SJCRH30 (cell line): Measurements from ENCODE around the gene CTAG1B. TPM values are rescaled to one million over a fixed set of nuclear protein-coding genes. Genes with fewer than 3 reads are reported as not detected.
"Not testable (repeated sequence)": the region's sequence is repeated elsewhere in the genome, so short reads cannot be mapped to it uniquely, and the experiment has no call there.

ENCODE experiments used
- DNase-seq, 2 experiments: peaks; one replicate each; pipeline ENCODE4 v3.0.0-alpha.2; 2015 to 2020
- H3K27ac ChIP-seq: fragments of 250-450 bp; sonication (Bioruptor Pico); 2 replicates; pipeline ENCODE4 v1.5.1; 2020; ENCODE audit warnings: mild to moderate bottlenecking, moderate library complexity
- H3K27me3 ChIP-seq: fragments of 250-450 bp; sonication (Bioruptor Pico); 2 replicates; pipeline ENCODE4 v1.5.1; 2020; ENCODE audit warnings: mild to moderate bottlenecking, moderate library complexity
- H3K36me3 ChIP-seq: fragments of 250-450 bp; sonication (Bioruptor Pico); 2 replicates; pipeline ENCODE4 v1.5.1; 2020; ENCODE audit warnings: mild to moderate bottlenecking, moderate library complexity
- H3K4me1 ChIP-seq: fragments of 250-450 bp; sonication (Bioruptor Pico); 2 replicates; pipeline ENCODE4 v1.5.1; 2020; ENCODE audit warnings: mild to moderate bottlenecking, moderate library complexity
- H3K4me3 ChIP-seq: fragments of 250-450 bp; sonication (Bioruptor Pico); 2 replicates; pipeline ENCODE4 v1.5.1; 2020; ENCODE audit warnings: mild to moderate bottlenecking, moderate library complexity
- H3K9me3 ChIP-seq: fragments of 250-450 bp; sonication (Bioruptor Pico); replicated peaks from 2 replicates; pipeline ENCODE4 v1.5.1; 2020; ENCODE audit warnings: mild to moderate bottlenecking, moderate library complexity
- total RNA-seq: library from RNA; depleted of rRNA; stranded (reverse); fragments of >200 nt; shearing (Covaris generic); gene quantifications from 2 replicates; pipeline ENCODE4 v1.2.3, GENCODE V29; 2014; rRNA removed

The CTAG1B gene
- total RNA-seq: not detected in 2 replicates

DNA sequence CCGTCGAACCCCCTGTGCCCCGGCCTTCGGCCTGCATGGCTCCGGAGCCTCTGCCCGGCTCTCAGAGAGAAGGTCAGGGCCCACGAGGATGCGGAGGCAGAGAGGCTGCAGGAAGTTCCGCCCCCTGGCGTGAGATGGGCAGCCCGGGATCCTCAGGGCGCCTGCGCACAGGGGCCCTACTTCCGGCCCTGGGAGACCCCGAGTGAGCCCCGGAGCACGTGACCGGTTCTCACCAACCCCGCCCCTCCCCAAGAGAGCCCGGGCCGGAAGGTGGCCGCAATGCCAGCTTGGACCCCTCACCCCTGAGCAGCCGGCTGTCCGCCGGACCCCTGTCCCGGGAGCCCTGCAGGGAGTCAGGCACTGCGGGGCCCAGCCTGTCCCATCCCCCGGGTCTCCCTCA lies at the start of gene CTAG1B:
CTAG1B (minus strand) TSS at position 101 of the 400 bp plus-strand sequence; CDS start at position 37, 64 bp downstream.
- not testable (repeated sequence) for H3K36me3 ChIP-seq, H3K9me3 ChIP-seq, H3K4me3 ChIP-seq, H3K27me3 ChIP-seq, DNase-seq, H3K4me1 ChIP-seq, H3K27ac ChIP-seq

- Histone ChIP-seq H3K4me3 (no peak overlapping the region), H3K27ac (no peak overlapping the region), H3K4me1 (no peaks in the 10 kb centered on the region), H3K9me3 (no peaks in the 10 kb centered on the region), H3K36me3 (no peaks in the 10 kb centered on the region), H3K27me3 (no peaks in the 10 kb centered on the region)
- DNase-seq: no peak
Observed at GRCh38 chrX:154661899-154662298, 42.8 kb upstream of the CTAG1B start.

DNA sequence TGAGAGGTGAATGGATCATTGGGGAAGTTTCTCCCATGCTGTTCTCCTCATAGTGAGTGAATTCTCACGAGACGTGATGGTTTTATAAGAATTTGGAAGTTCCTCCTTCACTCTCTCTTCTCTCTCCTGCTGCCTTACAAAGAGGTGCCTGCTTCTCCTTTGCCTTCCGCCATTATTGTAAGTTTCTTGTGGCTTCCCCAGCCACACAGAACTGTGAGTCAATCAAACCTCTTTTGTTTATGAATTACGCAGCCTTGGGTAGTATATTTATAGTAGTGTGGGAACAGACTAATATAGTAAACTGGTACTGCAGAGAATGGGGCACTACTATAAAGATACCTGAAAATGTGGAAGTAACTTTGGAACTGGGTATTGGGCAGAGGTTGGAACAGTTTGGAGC lies 42.1 kb upstream of the CTAG1B start:
- no peak overlapping the region for H3K4me3 ChIP-seq
- H3K27me3 ChIP-seq: no peaks in the 10 kb centered on the region
- no peak for DNase-seq
- H3K9me3 ChIP-seq: no peaks in the 10 kb centered on the region
- H3K27ac ChIP-seq: no peak overlapping the region
- H3K36me3 ChIP-seq: no peaks in the 10 kb centered on the region
- H3K4me1 ChIP-seq: no peaks in the 10 kb centered on the region

GRCh38 chrX:154660541-154660940 lies 41.5 kb upstream of the CTAG1B start:
- no peak for DNase-seq
- Histone ChIP-seq H3K36me3 (no peaks in the 10 kb centered on the region), H3K27ac (no peak overlapping the region), H3K27me3 (no peaks in the 10 kb centered on the region), H3K4me1 (no peaks in the 10 kb centered on the region), H3K9me3 (no peaks in the 10 kb centered on the region), H3K4me3 (no peak overlapping the region)

- DNase-seq: no peak
- H3K27ac ChIP-seq: no peak overlapping the region
Observed at GRCh38 chrX:154658957-154659356, 39.9 kb upstream of the CTAG1B start.

GRCh38 chrX:154658187-154658586 lies 39.1 kb upstream of the CTAG1B start:
- DNase-seq: no peak
- H3K4me3 ChIP-seq: no peak overlapping the region
- no peaks in the 10 kb centered on the region for H3K36me3 ChIP-seq
- no peak overlapping the region for H3K27ac ChIP-seq
- H3K27me3 ChIP-seq: no peaks in the 10 kb centered on the region
- H3K9me3 ChIP-seq: no peaks in the 10 kb centered on the region
- no peaks in the 10 kb centered on the region for H3K4me1 ChIP-seq

More at GRCh38 chrX:154658957-154659356, 39.9 kb upstream of the CTAG1B start:
- H3K27me3 ChIP-seq: no peaks in the 10 kb centered on the region
- H3K36me3 ChIP-seq: no peaks in the 10 kb centered on the region
- H3K4me1 ChIP-seq: no peaks in the 10 kb centered on the region
- no peak overlapping the region for H3K4me3 ChIP-seq
- no peaks in the 10 kb centered on the region for H3K9me3 ChIP-seq

DNA sequence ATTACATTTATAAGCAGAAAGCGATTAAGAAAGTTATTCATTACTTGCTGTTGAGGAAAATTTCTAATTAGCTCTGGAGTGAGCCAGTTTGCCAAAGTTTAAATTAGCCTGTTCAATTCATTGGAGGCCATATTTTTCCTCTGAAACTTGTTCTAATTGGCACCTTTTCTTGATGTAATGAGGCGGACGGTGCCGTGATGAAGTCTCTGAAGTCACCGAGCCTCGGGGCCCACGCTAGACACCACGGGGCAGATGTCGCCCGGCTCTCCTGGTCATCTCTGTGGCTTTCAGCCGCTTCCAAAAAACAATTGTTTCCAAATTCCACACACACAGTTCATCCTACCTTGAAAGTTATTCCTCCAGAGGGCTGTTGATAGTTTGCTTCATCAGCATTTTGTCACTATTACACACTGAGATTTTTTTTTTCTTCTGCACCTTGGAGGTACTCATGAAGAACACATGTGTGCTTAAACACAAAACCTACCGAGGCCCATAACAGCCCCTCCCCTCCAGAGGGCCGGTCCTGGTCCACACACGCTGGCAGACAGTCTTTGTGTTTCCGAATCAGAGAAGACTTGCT lies 38.2 kb upstream of the CTAG1B start:
- H3K9me3 ChIP-seq: no peaks in the 10 kb centered on the region
- H3K4me1 ChIP-seq: no peaks in the 10 kb centered on the region
- no peak for DNase-seq
- no peak overlapping the region for H3K4me3 ChIP-seq
- H3K36me3 ChIP-seq: no peaks in the 10 kb centered on the region
- no peak overlapping the region for H3K27ac ChIP-seq
- H3K27me3 ChIP-seq: no peaks in the 10 kb centered on the region

DNA sequence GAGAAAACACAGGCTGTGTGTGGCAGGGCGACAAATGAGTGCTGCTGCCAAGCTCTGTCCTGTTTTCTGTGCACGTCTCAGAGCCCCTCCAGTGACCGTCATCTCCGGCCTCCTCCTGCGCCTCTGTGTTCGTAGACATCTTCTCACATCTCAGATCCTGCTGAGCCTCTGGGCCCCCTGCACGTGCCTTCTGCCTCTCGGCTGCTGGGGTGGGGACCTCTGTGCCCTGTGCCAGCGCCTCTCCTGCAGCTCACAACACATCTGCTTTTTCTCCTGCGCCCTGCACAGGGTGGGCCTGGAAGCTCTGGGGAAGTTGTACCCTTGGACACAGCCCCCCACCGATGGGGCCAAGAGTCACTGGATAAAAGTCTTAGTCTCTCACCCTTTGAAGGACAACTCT lies 36.7 kb upstream of the CTAG1B start:
- Histone ChIP-seq H3K27ac (no peak overlapping the region), H3K9me3 (no peaks in the 10 kb centered on the region), H3K4me1 (no peaks in the 10 kb centered on the region), H3K4me3 (no peak overlapping the region), H3K27me3 (no peaks in the 10 kb centered on the region), H3K36me3 (no peaks in the 10 kb centered on the region)
- DNase-seq: no peak

GRCh38 chrX:154655346-154655745 lies 36.3 kb upstream of the CTAG1B start:
- H3K27ac ChIP-seq: no peak overlapping the region
- no peaks in the 10 kb centered on the region for H3K4me1 ChIP-seq

DNA sequence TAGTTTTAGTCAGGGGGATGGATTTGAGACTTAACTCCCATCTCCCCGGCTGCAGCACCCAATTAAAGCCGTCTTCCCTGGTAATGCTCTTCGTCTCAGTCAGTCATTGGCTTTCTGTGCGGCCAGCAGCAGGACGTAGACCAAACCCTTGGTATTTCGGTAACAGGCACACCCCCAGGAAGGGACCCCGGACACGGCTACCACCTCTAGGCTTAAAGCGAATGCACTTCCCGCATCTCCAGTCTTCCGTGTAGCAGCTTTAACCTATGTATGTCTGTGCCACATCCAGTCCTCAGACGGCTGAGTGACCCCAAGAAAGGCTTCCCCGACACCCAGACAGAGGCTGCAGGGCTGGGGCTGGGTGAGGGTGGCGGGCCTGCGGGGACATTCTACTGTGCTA lies 35.8 kb upstream of the CTAG1B start:
- no peak for DNase-seq
- Histone ChIP-seq H3K36me3 (no peaks in the 10 kb centered on the region), H3K4me3 (no peak overlapping the region)

More at GRCh38 chrX:154655346-154655745, 36.3 kb upstream of the CTAG1B start:
- Histone ChIP-seq H3K27me3 (no peaks in the 10 kb centered on the region), H3K4me3 (no peak overlapping the region), H3K9me3 (no peaks in the 10 kb centered on the region), H3K36me3 (no peaks in the 10 kb centered on the region)
- no peak for DNase-seq

DNA sequence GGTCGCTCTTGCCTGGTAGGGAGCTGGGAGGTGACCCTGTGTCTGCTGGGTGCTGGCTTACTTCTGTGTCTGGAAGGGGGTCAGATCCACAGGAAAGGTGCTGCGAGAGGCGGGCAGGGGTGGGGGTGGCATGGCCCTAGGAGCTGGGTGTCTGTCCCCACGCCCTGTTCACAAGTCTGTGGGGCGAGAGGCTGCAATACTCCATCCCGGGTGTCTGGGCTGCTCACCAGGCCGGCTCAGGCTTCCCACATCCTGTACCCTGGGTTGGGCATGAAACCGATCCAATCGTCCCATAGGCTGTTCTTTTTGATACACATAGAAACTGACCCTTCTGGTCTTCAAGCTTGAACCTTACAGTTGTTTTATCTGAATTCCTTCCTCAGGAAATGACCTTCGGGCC lies 35.3 kb upstream of the CTAG1B start:
- Histone ChIP-seq H3K4me1 (no peaks in the 10 kb centered on the region), H3K36me3 (no peaks in the 10 kb centered on the region), H3K27ac (no peak overlapping the region), H3K4me3 (no peak overlapping the region), H3K27me3 (no peaks in the 10 kb centered on the region), H3K9me3 (no peaks in the 10 kb centered on the region)
- DNase-seq: no peak

More for the DNA sequence above, 35.8 kb upstream of the CTAG1B start:
- Histone ChIP-seq H3K4me1 (no peaks in the 10 kb centered on the region), H3K27me3 (no peaks in the 10 kb centered on the region), H3K27ac (no peak overlapping the region), H3K9me3 (no peaks in the 10 kb centered on the region)

- not testable (repeated sequence) for H3K9me3 ChIP-seq, H3K27me3 ChIP-seq, H3K4me1 ChIP-seq, H3K4me3 ChIP-seq, H3K36me3 ChIP-seq, H3K27ac ChIP-seq, DNase-seq
Observed at GRCh38 chrX:154653413-154653812, 34.3 kb upstream of the CTAG1B start, which contains the start of gene CTAG2. CTAG2 (minus strand) TSS chrX:154653579; CDS start chrX:154653515, 64 bp downstream.

DNA sequence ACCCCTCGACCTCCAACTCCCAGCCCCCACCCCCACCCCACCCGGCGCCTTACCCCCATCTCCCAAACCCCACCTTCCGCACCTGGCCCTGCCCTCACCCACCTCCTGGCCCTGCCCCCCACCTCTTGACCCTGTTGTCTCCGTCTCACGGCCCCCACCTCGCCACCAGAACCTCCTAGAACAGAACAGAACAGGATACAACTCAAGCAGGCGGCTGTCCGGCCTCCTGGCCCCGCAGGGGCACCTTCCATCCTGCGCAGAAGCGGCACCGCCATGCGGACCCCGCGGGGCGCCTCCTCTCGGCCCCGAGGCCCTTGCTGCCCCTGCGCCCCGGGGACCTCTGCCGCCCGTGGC lies 33.9 kb upstream of the CTAG1B start:
- DNase-seq: no peak
- H3K36me3 ChIP-seq: no peaks in the 10 kb centered on the region
- H3K9me3 ChIP-seq: no peaks in the 10 kb centered on the region
- no peak overlapping the region for H3K27ac ChIP-seq
- H3K4me1 ChIP-seq: no peaks in the 10 kb centered on the region
- no peaks in the 10 kb centered on the region for H3K27me3 ChIP-seq
- no peak overlapping the region for H3K4me3 ChIP-seq

- no peak overlapping the region for H3K27ac ChIP-seq
- no peak overlapping the region for H3K4me3 ChIP-seq
- DNase-seq: no peak
- H3K27me3 ChIP-seq: no peaks in the 10 kb centered on the region
- no peaks in the 10 kb centered on the region for H3K4me1 ChIP-seq
- H3K36me3 ChIP-seq: no peaks in the 10 kb centered on the region
- no peaks in the 10 kb centered on the region for H3K9me3 ChIP-seq
Observed at GRCh38 chrX:154652311-154653047, 33.4 kb upstream of the CTAG1B start.

DNA sequence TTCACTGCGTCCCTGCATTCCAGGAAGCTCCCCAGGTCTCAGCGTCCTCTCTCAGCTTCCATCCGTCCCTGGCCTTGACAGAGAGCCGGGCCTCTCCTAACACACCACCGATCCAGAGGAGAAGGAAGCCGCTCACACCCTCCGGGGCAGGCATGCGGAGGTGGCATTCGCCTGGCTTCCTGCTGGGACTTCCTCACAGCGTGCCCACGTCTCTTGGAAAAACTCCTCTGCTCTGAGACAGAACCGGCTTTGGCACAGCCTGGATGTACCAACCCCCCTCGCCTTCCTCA lies 31.1 kb upstream of the CTAG1B start:
- Histone ChIP-seq H3K4me1 (no peaks in the 10 kb centered on the region), H3K36me3 (no peaks in the 10 kb centered on the region), H3K27me3 (no peaks in the 10 kb centered on the region), H3K4me3 (no peak overlapping the region), H3K27ac (no peak overlapping the region), H3K9me3 (no peaks in the 10 kb centered on the region)
- no peak for DNase-seq
